ENCODE results near the gene RNASE3. TPM values are rescaled to one million over a fixed set of nuclear protein-coding genes. Genes with fewer than 3 reads are reported as not detected.
"Not testable (repeated sequence)": the region's sequence is repeated elsewhere in the genome, so short reads cannot be mapped to it uniquely, and the experiment has no call there.

Gene RNASE3
- polyA plus RNA-seq, 12 donors, result 0.30 to 6.1 (median 0.63) TPM; not detected in 9

DNA sequence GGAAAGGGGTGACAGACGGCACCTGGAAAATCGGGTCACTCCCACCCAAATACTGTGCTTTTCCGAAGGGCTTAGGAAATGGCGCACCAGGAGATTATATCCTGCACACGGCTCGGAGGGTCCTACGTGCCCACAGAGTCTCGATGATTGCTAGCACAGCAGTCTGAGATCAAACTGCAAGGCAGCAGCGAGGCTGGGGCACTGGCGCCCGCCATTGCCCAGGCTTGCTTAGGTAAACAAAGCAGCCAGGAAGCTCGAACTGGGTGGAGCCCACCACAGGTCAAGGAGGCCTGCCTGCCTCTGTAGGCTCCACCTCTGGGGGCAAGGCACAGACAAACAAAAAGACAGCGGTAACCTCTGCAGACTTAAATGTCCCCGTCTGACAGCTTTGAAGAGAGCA, 19.6 kb downstream of the RNASE3 start:
- DNase-seq, result not testable (repeated sequence)

DNA sequence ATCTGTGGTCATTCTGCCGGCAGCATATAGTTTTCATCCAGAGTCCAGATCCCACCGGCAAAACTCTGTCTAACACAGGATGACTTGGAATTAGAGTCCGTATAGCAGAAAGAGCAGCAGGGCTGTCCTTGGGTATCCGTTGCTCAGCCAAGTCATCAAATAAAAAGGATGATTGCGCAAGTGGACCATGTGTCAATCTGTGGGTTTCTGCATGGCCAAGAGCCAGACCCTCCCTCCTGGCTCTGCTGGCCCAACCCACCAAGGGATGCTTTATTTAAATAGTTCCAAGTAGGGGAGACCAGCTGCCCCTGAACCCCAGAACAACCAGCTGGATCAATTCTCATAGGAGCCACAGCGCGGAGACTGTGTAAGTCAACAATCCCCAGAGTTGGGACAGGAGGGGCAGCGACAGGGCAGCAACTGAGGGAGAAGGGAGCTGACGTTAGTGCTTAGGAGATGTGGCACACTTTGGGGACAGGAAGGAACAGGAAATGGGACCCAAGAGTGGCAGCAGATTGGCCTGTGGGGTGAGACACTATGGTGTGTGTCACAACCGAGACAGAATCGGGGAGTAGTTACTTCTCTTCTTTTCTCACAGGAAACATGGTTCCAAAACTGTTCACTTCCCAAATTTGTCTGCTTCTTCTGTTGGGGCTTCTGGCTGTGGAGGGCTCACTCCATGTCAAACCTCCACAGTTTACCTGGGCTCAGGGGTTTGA, 28.0 kb downstream of the RNASE3 start:
- DNase-seq, result not testable (repeated sequence)

GRCh38 chr14:20923766-20924297, 32.6 kb downstream of the RNASE3 start:
- not testable (repeated sequence) for DNase-seq

- no peak for DNase-seq
Observed at GRCh38 chr14:20934148-20934762, 43.1 kb downstream of the RNASE3 start.

DNA sequence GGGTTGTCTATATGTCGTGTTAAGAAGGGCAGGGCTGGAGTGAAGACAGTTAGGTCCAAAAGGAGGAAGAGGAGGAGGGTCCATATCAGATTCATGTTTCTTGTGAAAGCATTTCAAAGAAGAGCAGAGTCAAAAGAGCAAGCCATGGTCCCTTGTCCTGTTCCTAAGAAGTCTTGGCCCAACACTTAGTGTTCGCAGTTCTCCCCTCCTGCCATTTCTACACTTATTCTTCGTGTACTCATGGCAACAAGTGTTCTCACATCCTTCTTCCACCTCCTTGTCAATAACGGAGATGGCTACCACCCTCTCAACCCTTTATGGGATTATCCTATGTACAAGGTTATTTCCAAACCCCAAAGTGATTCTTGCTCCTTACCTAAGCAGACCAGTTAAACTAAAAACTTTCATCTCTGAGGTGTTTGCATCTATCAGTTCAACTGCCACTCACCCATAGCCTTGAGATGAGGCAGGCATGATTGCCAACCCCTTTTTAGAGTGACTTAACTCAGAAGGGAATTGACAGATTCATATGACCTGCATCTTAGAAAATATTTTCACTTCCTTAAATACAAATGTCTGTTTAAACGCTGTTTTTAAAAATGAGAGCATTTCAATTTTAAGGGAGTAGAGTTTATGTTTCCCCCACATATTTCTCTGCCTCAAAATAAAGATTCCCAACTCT, 44.3 kb downstream of the RNASE3 start:
- no peak for DNase-seq

Other genes starting within 250 kb of the RNASE3 start
- gene OR6S1, start 249.7 kb upstream of the RNASE3 start, polyA plus RNA-seq (ENCODE audit: insufficient read length in 12 of 12), result not detected
- gene RNASE4, start 206.8 kb upstream of the RNASE3 start, polyA plus RNA-seq (ENCODE audit: insufficient read length in 12 of 12), result 10 to 100 TPM in 1 of 12 donors, 1 to 10 TPM in 10, not detected in 1; 2.2 to 25.2 (median 4.1) TPM
- gene ANG, start 202.6 kb upstream of the RNASE3 start, polyA plus RNA-seq (ENCODE audit: insufficient read length in 12 of 12), result 10 to 100 TPM in 1 of 12 donors, 1 to 10 TPM in 10, not detected in 1; 2.2 to 22.8 (median 2.9) TPM
- gene EDDM3A, start 145.5 kb upstream of the RNASE3 start, polyA plus RNA-seq (ENCODE audit: insufficient read length in 12 of 12), result not detected
- gene EDDM3B, start 123.0 kb upstream of the RNASE3 start, polyA plus RNA-seq (ENCODE audit: insufficient read length in 12 of 12), result not detected
- 10 to 100 TPM in 2 of 12 donors, 1 to 10 TPM in 9, not detected in 1; 3.9 to 18.6 (median 5.9) TPM for gene RNASE6, start 110.1 kb upstream of the RNASE3 start, polyA plus RNA-seq (ENCODE audit: insufficient read length in 12 of 12)
- 100 to 1,000 TPM in 11 of 12 donors, not detected in 1; 135 to 267 (median 179) TPM for gene RNASE1, start 88.5 kb upstream of the RNASE3 start, polyA plus RNA-seq (ENCODE audit: insufficient read length in 12 of 12)
- 10 to 100 TPM in 1 of 12 donors, 1 to 10 TPM in 1, under 1 TPM in 7, not detected in 3; 0.40 to 13.3 (median 0.72) TPM for gene RNASE2, start 64.1 kb downstream of the RNASE3 start, polyA plus RNA-seq (ENCODE audit: insufficient read length in 12 of 12)
- gene METTL17, start 98.6 kb downstream of the RNASE3 start, polyA plus RNA-seq (ENCODE audit: insufficient read length in 12 of 12), result 10 to 100 TPM in 11 of 12 donors, not detected in 1; 41.2 to 84.2 (median 63.5) TPM
- gene SLC39A2, start 107.9 kb downstream of the RNASE3 start, polyA plus RNA-seq (ENCODE audit: insufficient read length in 12 of 12), result 1 to 10 TPM in 2 of 12 donors, under 1 TPM in 2, not detected in 8; 0.15 to 1.6 (median 0.81) TPM
- gene NDRG2, start 133.7 kb downstream of the RNASE3 start, polyA plus RNA-seq (ENCODE audit: insufficient read length in 12 of 12), result 100 to 1,000 TPM in 11 of 12 donors, not detected in 1; 110 to 226 (median 185) TPM
- under 1 TPM in 10 of 12 donors, not detected in 2; 0.34 to 0.78 (median 0.59) TPM for gene TPPP2, start 138.8 kb downstream of the RNASE3 start, polyA plus RNA-seq (ENCODE audit: insufficient read length in 12 of 12)
- under 1 TPM in 6 of 12 donors, not detected in 6; 0.14 to 0.31 (median 0.24) TPM for gene RNASE13, start 143.4 kb downstream of the RNASE3 start, polyA plus RNA-seq (ENCODE audit: insufficient read length in 12 of 12)
- under 1 TPM in 5 of 12 donors, not detected in 7; 0.11 to 0.40 (median 0.16) TPM for gene RNASE7, start 151.0 kb downstream of the RNASE3 start, polyA plus RNA-seq (ENCODE audit: insufficient read length in 12 of 12)
- gene RNASE8, start 166.4 kb downstream of the RNASE3 start, polyA plus RNA-seq (ENCODE audit: insufficient read length in 12 of 12), result not detected
- 100 to 1,000 TPM in 1 of 12 donors, 10 to 100 TPM in 11; 52.3 to 196 (median 66.0) TPM for gene ARHGEF40, start 178.9 kb downstream of the RNASE3 start, polyA plus RNA-seq (ENCODE audit: insufficient read length in 12 of 12)
- 10 to 100 TPM in 11 of 12 donors, not detected in 1; 11.1 to 32.5 (median 14.7) TPM for gene ZNF219, start 207.3 kb downstream of the RNASE3 start, polyA plus RNA-seq (ENCODE audit: insufficient read length in 12 of 12)
- gene TMEM253, start 209.7 kb downstream of the RNASE3 start, polyA plus RNA-seq (ENCODE audit: insufficient read length in 12 of 12), result under 1 TPM in 10 of 12 donors, not detected in 2; 0.27 to 0.82 (median 0.52) TPM

Data from muscle of arm (tissue), 12 donors.